ENCODE measurements around the gene SLC37A3.

DNA sequence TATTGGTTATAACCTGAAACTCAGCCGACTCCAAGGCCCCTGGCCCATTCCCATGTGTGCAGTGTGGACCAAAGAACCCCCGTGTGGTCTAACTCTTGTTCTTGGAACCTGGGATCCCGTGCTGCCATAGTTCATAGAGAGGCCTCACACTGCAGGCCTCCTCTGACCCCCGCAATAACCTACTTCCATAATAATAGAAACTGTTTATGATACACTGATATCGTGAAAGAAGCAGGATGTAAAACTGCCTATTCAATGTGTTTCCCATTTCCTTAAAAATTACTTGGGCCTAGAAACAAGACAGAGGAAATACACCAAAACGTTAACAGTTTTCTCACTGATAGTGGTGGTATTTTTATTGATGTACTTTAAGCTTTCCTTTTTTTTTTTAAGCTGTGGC, 112.4 kb downstream of the SLC37A3 start:
- TF ChIP-seq ZNF274 (IDR thresholded peaks at IDR 0.05; ENCODE audit: low read depth, low read length) (no peak), YY1 (IDR thresholded peaks at IDR 0.05; ENCODE audit: insufficient read depth, insufficient read length) (no peak), SUZ12 (IDR thresholded peaks at IDR 0.05; ENCODE audit: extremely low read depth, insufficient read depth, insufficient read length) (no peak)
